K562 (cell line): ENCODE results near the gene EMILIN3. TPM values are rescaled to one million over a fixed set of nuclear protein-coding genes. Genes with fewer than 3 reads are reported as not detected.

Experiments used
- ATAC-seq: fragments of 200-7000 bp; cut with Tn5 transposase; 3 replicates; pipeline ENCODE4 v1.9.1; 2020; ENCODE audit warnings: moderate library complexity
- BruUV-seq: library from RNA; stranded (reverse); fragments of 400-500 nt; replicated peaks from 2 replicates; lab custom pipeline; 2021; lab: Mats Ljungman, UMichigan
- CTCF ChIA-PET: fragments of 300-600 bp; formaldehyde crosslinking; extraction: SDS; loops from one replicate; lab custom pipeline; 2021; ENCODE audit warnings: low intra/inter-chr PET ratio; lab: Yijun Ruan, JAX
- POLR2A ChIA-PET: fragments of 300-600, 350-650 bp; sonication (Branson Sonifier 250); formaldehyde crosslinking; extraction: SDS; loops from one replicate; lab custom pipeline; 2021; ENCODE audit warnings: antibody characterized with exemption, inconsistent platforms; lab: Yijun Ruan, JAX
- DNase-seq, 4 experiments: peaks; one replicate each; pipeline versions ENCODE4 v3.0.0 to v3.0.0-alpha.2; 2011 to 2018; ENCODE audit warnings: low spot score in 3 of 4, mixed read lengths in 3 of 4; ENCODE audit errors: extremely low read depth in 1 of 4
- FAIRE-seq: peaks from 2 replicates; lab custom pipeline; 2011; peaks lifted over from hg19 to GRCh38; lab: Jason Lieb, UNC
- H2AFZ ChIP-seq: 2 replicates; pipeline ENCODE4 v1.6.0; 2011; ENCODE audit warnings: low read depth, low read length, control low read depth, inconsistent platforms
- H3K27ac ChIP-seq: fragments of 200-600 bp; 3 replicates; pipeline ENCODE4 v1.8.0; 2011; ENCODE audit warnings: low read depth, mild to moderate bottlenecking, control low read depth, inconsistent platforms, low read length, moderate library complexity, mixed read lengths; ENCODE audit errors: extremely low read depth
- H3K27me3 ChIP-seq, 2 experiments: fragments of 300-600 bp in 1 of 2; 2 replicates in 1 of 2; 3 replicates in 1 of 2; pipeline versions ENCODE4 v1.6.0 to v1.8.0; 2011; ENCODE audit warnings: inconsistent platforms in 2 of 2, low read length in 2 of 2, mild to moderate bottlenecking in 1 of 2, mixed read lengths in 1 of 2, moderate library complexity in 1 of 2; ENCODE audit not compliant: control insufficient read depth in 2 of 2, insufficient read depth in 2 of 2
- H3K36me3 ChIP-seq: fragments of 300-600 bp; 3 replicates; pipeline ENCODE4 v1.8.0; 2011; ENCODE audit warnings: mild to moderate bottlenecking, low read length, inconsistent platforms; ENCODE audit not compliant: control insufficient read depth, insufficient read depth
- H3K4me1 ChIP-seq, 2 experiments: fragments of 200-600 bp in 1 of 2; replicated peaks in 1 of 2; 2 replicates in 1 of 2; 3 replicates in 1 of 2; pipeline versions ENCODE4 v1.5.1 to v1.8.0; 2011; ENCODE audit warnings: inconsistent platforms in 2 of 2, low read length in 2 of 2, mild to moderate bottlenecking in 1 of 2, mixed read lengths in 1 of 2, moderate library complexity in 1 of 2; ENCODE audit not compliant: control insufficient read depth in 2 of 2, insufficient read depth in 2 of 2
- H3K4me2 ChIP-seq: 2 replicates; pipeline ENCODE4 v1.6.1; 2011; ENCODE audit warnings: low read length, control low read depth, inconsistent platforms, mixed read lengths; ENCODE audit not compliant: insufficient read depth
- H3K4me3 ChIP-seq: fragments of 200-600 bp; sonication (generic), shearing (Covaris generic); 2 replicates; pipeline ENCODE4 v1.5.1; 2016; ENCODE audit warnings: control low read depth, inconsistent platforms
- H3K79me2 ChIP-seq: fragments of 200-600 bp; 3 replicates; pipeline ENCODE4 v1.8.0; 2011; ENCODE audit warnings: low read length, inconsistent platforms; ENCODE audit not compliant: control insufficient read depth, insufficient read depth
- H3K9ac ChIP-seq, 2 experiments: 2 replicates each; pipeline versions ENCODE4 v1.6.0 to v1.6.1; 2011; ENCODE audit warnings: low read depth in 2 of 2, low read length in 2 of 2, control low read depth in 1 of 2, inconsistent platforms in 1 of 2, mild to moderate bottlenecking in 1 of 2, mixed read lengths in 1 of 2; ENCODE audit not compliant: insufficient read depth in 1 of 2
- H3K9me1 ChIP-seq: one replicate; pipeline ENCODE4 v1.6.0; 2011; ENCODE audit warnings: inconsistent platforms, mild to moderate bottlenecking, low read length, moderate library complexity; ENCODE audit not compliant: control insufficient read depth, insufficient read depth
- H3K9me3 ChIP-seq: replicated peaks from 2 replicates; pipeline ENCODE4 v1.5.1; 2011; ENCODE audit warnings: low read depth, low read length, inconsistent platforms; ENCODE audit not compliant: control insufficient read depth, insufficient read depth
- H4K20me1 ChIP-seq: replicated peaks from 2 replicates; pipeline ENCODE4 v1.6.1; 2011; ENCODE audit warnings: low read length, inconsistent platforms, mixed read lengths; ENCODE audit not compliant: control insufficient read depth, insufficient read depth
- CBFB ChIP-seq: sonication (generic); formaldehyde crosslinking; IDR thresholded peaks from 2 replicates; pipeline ENCODE4 v1.4.0; 2020; ENCODE audit warnings: mild to moderate bottlenecking, missing genetic modification reagents
- CHD2 ChIP-seq: IDR thresholded peaks from 2 replicates; pipeline ENCODE4 v1.6.1; 2011; ENCODE audit warnings: low read depth, low read length
- DACH1 ChIP-seq: fragments of 450-650 bp; IDR thresholded peaks from 2 replicates; pipeline ENCODE4 v1.6.1; 2018; ENCODE audit not compliant: partially characterized antibody
- ELK1 ChIP-seq: sonication (generic); formaldehyde crosslinking; IDR thresholded peaks from 2 replicates; pipeline ENCODE4 v1.8.1; 2022; ENCODE audit warnings: missing genetic modification reagents
- FOXJ3 ChIP-seq: sonication (generic); formaldehyde crosslinking; IDR thresholded peaks from 2 replicates; pipeline ENCODE4 v1.4.0; 2020; ENCODE audit warnings: mild to moderate bottlenecking, missing genetic modification reagents
- KAT8 ChIP-seq: fragments of 450-650 bp; IDR thresholded peaks from 2 replicates; pipeline ENCODE4 v1.6.1; 2016; ENCODE audit warnings: low read depth, mild to moderate bottlenecking
- SAFB ChIP-seq: fragments of 200-400 bp; formaldehyde crosslinking; IDR thresholded peaks from 2 replicates; pipeline ENCODE4 v1.6.1; 2017; ENCODE audit warnings: low read depth, low read length, borderline replicate concordance
- SRSF1 ChIP-seq: fragments of 200-400 bp; formaldehyde crosslinking; IDR thresholded peaks from 2 replicates; pipeline ENCODE4 v1.6.1; 2017; ENCODE audit warnings: mild to moderate bottlenecking, low read depth, low read length, moderate library complexity
- STAT5B ChIP-seq: fragments of 250-450 bp; sonication (Bioruptor Pico); IDR thresholded peaks from 2 replicates; pipeline ENCODE4 v1.8.0; 2021; ENCODE audit warnings: mild to moderate bottlenecking, inconsistent platforms
- TOE1 ChIP-seq, 2 experiments: fragments of 450-650 bp in 1 of 2; sonication (generic) in 1 of 2; formaldehyde crosslinking in 1 of 2; IDR thresholded peaks; 2 replicates each; pipeline versions ENCODE4 v1.7.1 to v1.8.0; 2016 to 2022; ENCODE audit warnings: borderline replicate concordance in 2 of 2, mild to moderate bottlenecking in 2 of 2, antibody characterized with exemption in 1 of 2, inconsistent platforms in 1 of 2, low read depth in 1 of 2, missing genetic modification reagents in 1 of 2, moderate library complexity in 1 of 2
- YY1 ChIP-seq, 3 experiments: IDR thresholded peaks; 2 replicates each; pipeline ENCODE4 v1.6.1; 2011; ENCODE audit warnings: low read length in 2 of 3, mild to moderate bottlenecking in 2 of 3, moderate library complexity in 2 of 3, borderline replicate concordance in 1 of 3, control low read depth in 1 of 3, low read depth in 1 of 3; ENCODE audit not compliant: insufficient read depth in 3 of 3, insufficient replicate concordance in 2 of 3, control insufficient read depth in 1 of 3, insufficient read length in 1 of 3; ENCODE audit errors: extremely low read depth in 1 of 3
- ZNF780A ChIP-seq: fragments of 250-450 bp; sonication (Bioruptor Pico); IDR thresholded peaks from 2 replicates; pipeline ENCODE4 v1.5.0; 2021; ENCODE audit warnings: mild to moderate bottlenecking
- ZNF79 ChIP-seq: fragments of 250-450 bp; sonication (Bioruptor Pico); IDR thresholded peaks from 2 replicates; pipeline ENCODE4 v1.4.0; 2020; ENCODE audit warnings: low read depth, mild to moderate bottlenecking, moderate library complexity
- WGBS: fragments of 100-300 bp; shearing (Covaris generic); methylation state at CpG from one replicate; pipeline ENCODE4 v1.1.6; 2016; ENCODE audit warnings: low coverage, mixed read lengths; ENCODE audit not compliant: insufficient coverage; ENCODE audit errors: missing lambda C conversion rate; 5-methylcytosine and 5-hydroxymethylcytosine counted together
- in situ Hi-C: fragments of 300-500 bp; cut with MboI; formaldehyde crosslinking; loops from 4 replicates; pipeline ENCODE4 v1.15.0; 2018; ENCODE audit warnings: inconsistent platforms, mixed read lengths
- intact Hi-C: fragments of 100-400 bp; cut with micrococcal nuclease; formaldehyde crosslinking; loops from 2 replicates; pipeline ENCODE4 v1.14.2; 2022
- polyA plus RNA-seq, 8 experiments: library from polyadenylated mRNA; depleted of rRNA in 4 of 8; stranded (reverse) in 5 of 8; unstranded in 3 of 8; fragments of >200 nt; fragmentation: Nextera tagmentation in 2 of 8; fragmentation: Illumina TruSeq in 1 of 8; extraction: Ambion mirVana in 2 of 8; extraction: Trizol in 1 of 8; gene quantifications; 2 replicates each; pipeline versions ENCODE4 v1.2.1 to v1.2.3, GENCODE V29; 2011 to 2014; ENCODE audit warnings: inconsistent platforms in 1 of 8, missing spikeins in 1 of 8
- total RNA-seq, 7 experiments: library from RNA; depleted of rRNA in 6 of 7; stranded (reverse); fragments of >200 nt in 6 of 7; fragmentation: Illumina TruSeq in 2 of 7; extraction: Trizol in 2 of 7; gene quantifications; 2 replicates each; pipeline versions ENCODE4 v1.2.1 to v1.2.3, GENCODE V29; 2011 to 2021; ENCODE audit warnings: low replicate concordance in 1 of 7
- TF ChIP-seq, protein P1 (sequence below): fragments of 250-450 bp; sonication (Bioruptor Pico); IDR thresholded peaks from 2 replicates; pipeline ENCODE4 v1.4.0; 2020

Gene EMILIN3
- total and polyA plus RNA-seq, 9 of the 15 experiments (the other 6 are each of a cell fraction or from before 2014, with no cell fraction given) = 0.01 to 0.07 TPM; not detected in 7

- ChIA-PET CTCF (no interaction called here), POLR2A (interaction anchor here (0.6 kb wide), 1 partner anchor 250 kb away, joined by 3 read pairs; no protein-coding TSS in a partner anchor)
- Histone ChIP-seq H3K9ac (no peak overlapping the region), H3K27me3 (peaks cover 37 to 73% of the 10 kb centered on the region in 2 experiments; a peak in 4 of 5 replicates), H2AFZ (no peak overlapping the region), H3K36me3 (no peaks in the 10 kb centered on the region), H3K4me2 (no peak overlapping the region), H3K9me1 (no peaks in the 10 kb centered on the region), H3K79me2 (no peaks in the 10 kb centered on the region), H3K27ac (no peak overlapping the region), H4K20me1 (peaks cover 32% of the 10 kb centered on the region), H3K4me3 (no peak overlapping the region), H3K9me3 (no peaks in the 10 kb centered on the region), H3K4me1 (peaks cover 0 to 38% of the 10 kb centered on the region in 2 experiments; a peak in 2 of 5 replicates)
- no TSS peak for BruUV-seq
- intact Hi-C loops = no loop called here
- no peak for ATAC-seq
- in situ Hi-C loops = no loop called here
- 1% methylated on average over 18 of the region's 19 CpGs for WGBS
- no peak for FAIRE-seq
- no peak for DNase-seq
- TF ChIP-seq, protein P1, sequence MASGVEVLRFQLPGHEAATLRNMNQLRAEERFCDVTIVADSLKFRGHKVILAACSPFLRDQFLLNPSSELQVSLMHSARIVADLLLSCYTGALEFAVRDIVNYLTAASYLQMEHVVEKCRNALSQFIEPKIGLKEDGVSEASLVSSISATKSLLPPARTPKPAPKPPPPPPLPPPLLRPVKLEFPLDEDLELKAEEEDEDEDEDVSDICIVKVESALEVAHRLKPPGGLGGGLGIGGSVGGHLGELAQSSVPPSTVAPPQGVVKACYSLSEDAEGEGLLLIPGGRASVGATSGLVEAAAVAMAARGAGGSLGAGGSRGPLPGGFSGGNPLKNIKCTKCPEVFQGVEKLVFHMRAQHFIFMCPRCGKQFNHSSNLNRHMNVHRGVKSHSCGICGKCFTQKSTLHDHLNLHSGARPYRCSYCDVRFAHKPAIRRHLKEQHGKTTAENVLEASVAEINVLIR (CRISPR knock-in tag) = no peak
- no peak for TF ChIP-seq CHD2
- no peak for TF ChIP-seq FOXJ3 (CRISPR knock-in tag)
- no peak for TF ChIP-seq KAT8
- no peak for TF ChIP-seq TOE1 (IDR thresholded peaks at IDR 0.05; ENCODE audit: borderline replicate concordance)
- no peak for TF ChIP-seq TOE1 (CRISPR knock-in tag; IDR thresholded peaks at IDR 0.05; ENCODE audit: borderline replicate concordance, low read depth)
- TF ChIP-seq YY1 (IDR thresholded peaks at IDR 0.05; ENCODE audit: borderline replicate concordance in 1 of 3, control insufficient read depth in 1 of 3, extremely low read depth in 1 of 3, insufficient read depth in 3 of 3, insufficient read length in 1 of 3, insufficient replicate concordance in 2 of 3, low read depth in 1 of 3, low read length in 2 of 3) = no peak
- no peak for TF ChIP-seq CBFB (CRISPR knock-in tag)
- TF ChIP-seq SRSF1 = no peak
- TF ChIP-seq ZNF79 (CRISPR knock-in tag) = no peak
- TF ChIP-seq DACH1 = no peak
- TF ChIP-seq ELK1 (CRISPR knock-in tag) = no peak
- TF ChIP-seq SAFB = no peak
- no peak for TF ChIP-seq ZNF780A (CRISPR knock-in tag)
- no peak for TF ChIP-seq STAT5B (CRISPR knock-in tag)
Observed at GRCh38 chr20:41364967-41365765, 1.5 kb downstream of the EMILIN3 start.
